OCI-M2 (cell line): Measurements from ENCODE around the gene ALCAM.

ENCODE experiments used
- DNase-seq: peaks from one replicate; lab custom pipeline; 2025; ENCODE audit not compliant: unreplicated experiment; lab: John Stamatoyannopoulos, UW

ALCAM gene

GRCh38 chr3:105355408-105356061 lies 11.2 kb upstream of the ALCAM start:
- no peak for DNase-seq

- no peak for DNase-seq
Observed at GRCh38 chr3:105356396-105356795, 10.3 kb upstream of the ALCAM start.

- no peak for DNase-seq
Observed at GRCh38 chr3:105356988-105357387, 9.7 kb upstream of the ALCAM start.

GRCh38 chr3:105359098-105359762 lies 7.5 kb upstream of the ALCAM start:
- no peak for DNase-seq

GRCh38 chr3:105360003-105360402 lies 6.7 kb upstream of the ALCAM start:
- no peak for DNase-seq

GRCh38 chr3:105362021-105362665 lies 4.6 kb upstream of the ALCAM start:
- DNase-seq: no peak

GRCh38 chr3:105364128-105364527 lies 2.6 kb upstream of the ALCAM start:
- no peak for DNase-seq

GRCh38 chr3:105365081-105365390 lies 1.7 kb upstream of the ALCAM start:
- DNase-seq: no peak

GRCh38 chr3:105365391-105366325 lies 1.1 kb upstream of the ALCAM start:
- DNase-seq: no peak

GRCh38 chr3:105367063-105367405 lies 325 bp downstream of the ALCAM start:
- no peak for DNase-seq

GRCh38 chr3:105367406-105368213 lies 901 bp downstream of the ALCAM start:
- no peak for DNase-seq

- peak; percentile 23 for DNase-seq
Observed at GRCh38 chr3:105368566-105369499, 2.1 kb downstream of the ALCAM start.

- peak; percentile 23 for DNase-seq
Observed at GRCh38 chr3:105369500-105370371, 3.0 kb downstream of the ALCAM start.

- DNase-seq: no peak
Observed at GRCh38 chr3:105373383-105373782, 6.7 kb downstream of the ALCAM start.

- DNase-seq: no peak
Observed at GRCh38 chr3:105375750-105376511, 9.2 kb downstream of the ALCAM start.

GRCh38 chr3:105377716-105378115 lies 11.0 kb downstream of the ALCAM start:
- no peak for DNase-seq

- DNase-seq: no peak
Observed at GRCh38 chr3:105385179-105385578, 18.5 kb downstream of the ALCAM start.
